HPDE6-E6E7 (cell line): ENCODE results near the gene NANOS3.

Source experiments
- DNase-seq: peaks from one replicate; pipeline ENCODE4 v3.0.0; 2011; ENCODE audit warnings: missing footprints; ENCODE audit errors: extremely low spot score

NANOS3 gene

DNA sequence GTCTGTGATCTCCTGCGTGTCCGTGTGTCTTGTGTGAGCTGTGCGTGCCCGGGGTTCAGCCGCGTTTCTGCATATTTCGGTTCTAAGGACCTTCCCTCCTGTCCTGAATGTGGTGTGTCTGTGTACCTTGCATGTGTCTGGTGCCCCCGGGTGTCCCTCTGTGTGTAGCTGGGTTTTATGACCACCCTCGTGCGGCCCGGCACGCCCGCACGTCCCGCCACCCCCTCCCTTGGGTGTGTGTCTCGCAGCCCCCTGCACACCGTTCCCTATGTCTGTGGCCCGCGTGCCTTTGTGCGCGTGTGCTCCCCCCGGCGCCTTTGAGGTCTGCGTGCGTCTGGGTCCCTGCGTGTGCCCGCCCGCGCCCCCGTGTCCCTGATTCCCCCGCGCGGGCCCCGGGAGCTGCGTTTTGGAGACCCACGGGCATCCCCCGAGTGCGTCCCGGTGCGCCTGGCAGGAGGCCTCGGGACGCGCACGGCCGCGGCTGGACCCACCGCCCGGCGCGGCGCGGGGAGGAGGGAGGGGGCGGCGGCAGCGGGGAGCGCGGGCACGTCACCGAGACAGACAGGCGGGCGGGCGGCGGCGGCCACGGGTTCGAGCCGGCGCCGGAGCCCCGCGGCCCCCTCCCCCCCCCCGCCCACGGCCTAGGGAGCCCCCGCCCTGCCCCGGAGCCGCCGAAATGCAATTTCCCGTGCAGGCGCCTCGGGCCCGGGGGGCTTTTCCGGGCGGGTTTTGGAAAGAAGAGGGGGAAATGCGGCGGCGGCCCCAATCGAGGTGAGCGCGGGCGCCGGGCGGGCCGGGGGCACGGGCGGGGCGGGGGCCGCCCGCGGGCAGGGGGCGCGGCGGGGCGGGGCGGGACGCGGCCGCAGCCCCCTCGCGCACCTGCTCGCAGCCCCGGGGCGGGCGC is 12.0 kb upstream of the NANOS3 start:
- no peak for DNase-seq

DNA sequence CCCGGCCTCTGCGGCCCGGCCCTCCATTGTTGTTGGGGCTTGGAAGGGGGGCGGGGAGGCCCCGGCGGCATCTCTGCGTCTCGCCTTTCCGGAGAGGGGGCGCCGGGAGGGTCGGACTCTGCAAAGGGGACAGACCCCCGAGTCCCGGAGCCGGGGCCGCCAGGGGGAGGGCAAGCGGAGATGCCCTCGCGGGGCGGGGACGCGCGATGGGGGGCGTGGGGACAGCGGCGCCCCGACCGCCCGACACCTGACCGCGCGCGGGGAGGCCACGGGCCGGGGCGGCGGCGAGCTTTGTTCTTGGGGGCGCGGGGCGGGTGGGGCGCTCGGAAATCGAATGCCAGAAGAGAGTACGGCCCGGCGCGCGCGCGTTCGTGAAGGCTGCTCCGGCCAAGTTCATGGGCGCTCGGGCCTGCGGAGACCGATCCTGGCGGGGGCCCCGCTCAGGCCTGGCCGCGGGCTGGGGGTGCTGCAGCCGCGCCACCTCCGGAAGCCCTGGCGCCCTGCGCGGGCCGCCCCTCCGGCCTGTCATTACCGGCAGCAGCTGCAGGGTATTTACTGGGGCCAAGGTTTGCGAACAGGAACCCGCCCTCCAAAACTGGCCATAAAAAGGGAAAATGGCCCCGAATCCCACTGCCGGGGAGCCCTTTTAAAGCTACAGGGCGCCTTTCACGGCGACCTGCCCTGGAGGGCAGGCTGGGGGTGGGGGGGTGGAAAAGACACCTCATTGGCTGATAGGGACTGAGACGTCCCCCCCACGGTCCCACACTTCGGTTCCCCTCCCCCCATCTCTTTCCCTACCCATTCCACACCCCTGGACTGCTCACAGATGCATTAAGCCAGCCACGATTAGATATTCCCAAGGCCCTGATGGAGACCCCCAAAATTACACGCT is 11.1 kb upstream of the NANOS3 start:
- no peak for DNase-seq

DNA sequence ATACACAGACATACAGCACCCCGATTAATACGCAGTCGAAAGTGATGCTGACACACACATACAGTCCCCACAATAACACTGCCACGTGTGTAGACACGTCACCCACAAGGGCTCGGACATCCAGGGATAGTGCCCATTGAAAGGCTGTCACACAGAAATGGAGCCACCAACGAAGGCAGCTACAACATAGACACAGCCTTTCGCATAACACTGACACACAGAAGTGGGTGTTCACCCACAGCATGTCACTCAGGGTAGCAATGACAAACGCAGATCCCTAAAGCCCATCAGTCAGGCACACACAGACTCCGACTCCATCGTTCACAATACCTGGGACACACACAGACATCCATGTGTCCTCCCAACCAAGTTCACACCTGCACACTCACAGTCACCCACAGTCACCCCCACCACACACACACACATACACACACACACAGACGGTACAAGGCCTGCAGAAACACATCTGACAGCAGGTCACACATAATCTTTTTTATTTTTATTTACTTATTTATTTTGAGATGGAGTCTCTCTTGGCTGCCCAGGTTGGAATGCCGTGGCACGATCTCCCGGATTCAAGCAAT is 10.4 kb upstream of the NANOS3 start:
- no peak for DNase-seq

DNA sequence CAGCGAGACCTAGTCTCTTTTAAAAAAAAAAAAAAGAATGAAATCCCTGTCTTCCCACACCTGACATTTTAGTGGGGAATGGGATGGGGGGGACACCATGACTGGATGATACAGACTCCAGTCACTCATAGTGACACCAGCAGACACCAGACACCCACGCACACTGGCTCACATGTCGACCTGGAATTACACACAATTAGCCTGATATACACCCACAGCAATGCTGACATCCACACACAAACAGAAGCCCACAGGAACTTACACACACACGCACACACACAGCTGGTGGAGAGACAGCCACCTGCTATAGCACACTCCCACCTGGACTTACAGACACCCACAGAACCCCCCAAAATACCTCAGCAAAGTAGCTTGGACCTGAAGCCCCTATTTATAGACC is 8.3 kb upstream of the NANOS3 start:
- no peak for DNase-seq

DNA sequence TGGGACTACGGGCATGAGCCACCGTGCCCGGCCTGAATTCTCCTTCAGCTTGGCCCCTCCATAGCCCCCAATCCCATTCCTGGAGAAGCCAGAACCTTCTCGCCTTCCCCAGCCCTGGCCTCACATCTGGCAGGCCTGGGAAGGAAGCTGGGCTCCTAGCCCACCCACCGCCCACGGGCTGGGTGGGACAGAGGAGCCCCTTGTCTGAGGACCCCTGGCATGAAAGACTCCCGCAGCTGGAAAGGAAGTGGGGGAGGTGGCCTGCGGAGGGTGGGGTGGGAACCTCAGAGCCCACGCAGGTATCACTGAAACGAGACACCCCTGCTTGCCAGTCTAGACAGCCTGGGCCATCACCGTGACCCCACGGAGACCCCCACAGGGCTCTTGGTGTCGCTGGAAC is 7.7 kb upstream of the NANOS3 start:
- DNase-seq: no peak

DNA sequence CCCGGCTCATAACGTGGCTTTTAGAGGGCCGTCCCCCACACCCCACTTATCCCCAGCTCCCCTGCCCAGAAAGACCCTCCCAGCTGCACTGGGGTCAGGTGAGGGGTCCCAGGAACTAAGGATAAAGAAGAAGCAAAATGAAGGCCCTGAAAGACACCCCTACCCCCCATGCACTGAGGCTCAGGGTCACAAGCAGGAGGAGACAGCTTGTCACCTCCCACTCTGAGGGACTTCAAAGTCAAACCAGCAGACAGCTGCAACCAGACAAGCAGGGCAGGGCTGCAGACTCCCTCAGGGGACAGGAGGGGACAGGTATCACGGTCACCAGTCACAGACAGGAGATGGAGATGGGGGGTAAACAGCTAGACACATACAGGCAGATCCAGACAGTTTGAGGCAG is 6.1 kb upstream of the NANOS3 start:
- no peak for DNase-seq

DNA sequence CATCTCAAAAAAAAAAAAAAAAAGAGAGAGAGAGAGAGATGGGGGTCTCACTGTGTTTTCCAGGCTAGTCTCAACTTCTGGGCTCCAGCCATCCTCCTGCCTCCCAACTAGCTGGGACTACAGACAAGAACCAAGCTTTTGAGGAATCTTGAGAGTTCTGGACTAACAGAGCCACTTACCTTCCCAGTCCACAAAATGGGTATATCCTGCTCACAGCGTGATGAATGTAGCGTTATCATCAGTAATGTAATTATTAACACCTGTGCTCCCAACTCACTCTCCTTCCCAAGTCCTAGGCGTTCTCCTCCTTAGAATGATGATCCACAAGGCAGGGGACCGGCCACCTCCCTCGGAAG is 4.6 kb upstream of the NANOS3 start:
- DNase-seq: no peak

DNA sequence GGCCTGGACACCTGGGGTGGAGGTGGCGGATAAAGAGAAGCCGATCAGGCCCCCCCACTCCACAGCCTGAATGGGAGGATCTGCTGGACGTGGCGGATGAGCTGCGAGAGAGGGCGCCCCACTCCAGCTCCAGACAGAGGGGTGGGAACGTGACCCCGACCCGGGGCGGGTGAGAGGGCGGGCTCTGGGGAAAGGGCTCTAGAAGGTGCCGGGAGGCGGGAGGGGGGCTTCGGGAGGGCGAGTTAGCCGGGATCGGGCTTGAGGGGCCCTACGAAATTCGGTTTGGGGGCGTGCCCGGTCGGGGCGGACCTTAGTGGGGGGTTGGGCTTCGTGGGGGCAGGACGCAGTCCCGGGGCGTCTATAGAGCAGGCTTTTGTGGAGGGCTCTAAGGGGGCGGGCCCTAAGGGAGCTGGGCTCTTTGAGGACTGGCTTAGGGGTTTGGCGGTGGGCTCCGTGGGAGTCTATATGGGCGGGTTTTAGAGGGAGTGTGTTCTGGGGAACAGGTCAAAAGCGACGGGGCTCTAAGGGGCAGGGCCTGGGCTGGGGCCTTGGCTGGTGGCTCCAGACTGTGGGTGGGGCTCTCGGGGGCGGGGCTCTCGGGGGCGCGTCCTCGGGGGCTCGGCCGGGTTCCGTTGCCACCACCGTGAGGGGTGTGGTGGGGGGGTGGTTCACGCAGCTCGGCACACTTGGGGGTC is 4.1 kb upstream of the NANOS3 start:
- DNase-seq: no peak

DNA sequence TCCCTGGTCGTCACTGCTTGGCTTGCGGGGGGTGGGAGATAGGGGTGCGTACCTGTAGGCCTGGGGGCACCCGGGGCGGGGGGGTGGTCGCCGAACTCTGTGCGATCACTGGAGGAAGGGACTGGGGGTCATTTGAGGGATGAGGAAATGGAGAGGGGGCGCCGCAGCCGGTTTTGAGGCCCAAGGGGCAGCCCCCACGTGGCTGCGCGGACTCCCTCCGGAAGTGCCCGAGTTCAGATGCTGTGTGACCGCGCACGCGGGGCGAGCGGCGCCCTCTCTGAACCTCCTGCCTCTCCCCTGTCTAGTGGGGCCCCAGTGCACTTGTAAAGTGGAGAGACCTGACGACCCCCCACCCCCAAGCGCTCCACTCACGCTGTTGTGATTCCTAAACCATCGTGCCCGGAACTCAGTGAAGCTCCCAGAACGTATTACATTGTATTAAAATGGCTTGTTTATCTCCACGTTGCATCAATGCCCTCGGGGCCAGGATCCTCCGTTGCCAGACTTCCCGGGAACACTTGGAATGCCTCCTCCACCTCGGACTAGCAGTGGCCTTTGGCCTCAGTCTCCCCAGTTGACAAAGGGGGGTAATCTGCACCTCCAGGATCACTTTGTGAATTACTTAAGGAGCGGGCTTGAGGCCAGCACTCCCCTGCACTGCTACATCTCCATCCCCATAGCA is 3.0 kb upstream of the NANOS3 start:
- DNase-seq: no peak

DNA sequence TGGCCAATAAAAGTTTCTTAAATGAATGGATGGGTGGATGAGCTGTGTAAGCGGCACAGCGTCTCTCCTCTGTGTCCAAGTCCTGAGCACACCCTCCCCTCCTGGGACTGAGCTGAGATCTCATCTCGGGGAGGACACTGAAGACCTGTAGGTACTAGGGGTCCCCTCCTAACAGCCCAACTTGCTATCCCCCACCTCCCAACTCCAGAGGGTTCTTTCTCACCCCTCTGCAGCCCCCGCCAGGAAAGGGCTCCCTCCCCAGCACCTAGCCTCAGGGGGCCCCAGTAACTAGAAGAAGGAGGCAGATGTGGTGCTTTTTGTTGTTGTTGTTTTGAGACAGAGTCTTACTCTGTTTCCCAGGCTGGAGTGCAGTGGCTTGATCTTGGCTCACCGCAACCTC is 1.1 kb upstream of the NANOS3 start:
- no peak for DNase-seq

DNA sequence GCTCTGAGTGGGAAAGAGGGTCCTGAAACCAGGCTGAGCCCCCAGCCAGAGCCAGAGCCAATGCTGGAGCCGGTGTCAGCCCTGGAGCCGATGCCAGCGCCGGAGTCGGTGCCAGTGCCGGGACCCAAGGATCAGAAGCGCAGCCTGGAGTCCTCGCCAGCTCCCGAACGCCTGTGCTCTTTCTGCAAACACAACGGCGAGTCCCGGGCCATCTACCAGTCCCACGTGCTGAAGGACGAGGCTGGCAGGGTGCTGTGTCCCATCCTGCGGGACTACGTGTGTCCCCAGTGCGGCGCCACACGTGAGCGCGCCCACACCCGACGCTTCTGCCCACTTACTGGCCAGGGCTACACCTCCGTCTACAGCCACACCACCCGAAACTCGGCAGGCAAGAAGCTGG is 369 bp downstream of the NANOS3 start:
- DNase-seq: no peak

DNA sequence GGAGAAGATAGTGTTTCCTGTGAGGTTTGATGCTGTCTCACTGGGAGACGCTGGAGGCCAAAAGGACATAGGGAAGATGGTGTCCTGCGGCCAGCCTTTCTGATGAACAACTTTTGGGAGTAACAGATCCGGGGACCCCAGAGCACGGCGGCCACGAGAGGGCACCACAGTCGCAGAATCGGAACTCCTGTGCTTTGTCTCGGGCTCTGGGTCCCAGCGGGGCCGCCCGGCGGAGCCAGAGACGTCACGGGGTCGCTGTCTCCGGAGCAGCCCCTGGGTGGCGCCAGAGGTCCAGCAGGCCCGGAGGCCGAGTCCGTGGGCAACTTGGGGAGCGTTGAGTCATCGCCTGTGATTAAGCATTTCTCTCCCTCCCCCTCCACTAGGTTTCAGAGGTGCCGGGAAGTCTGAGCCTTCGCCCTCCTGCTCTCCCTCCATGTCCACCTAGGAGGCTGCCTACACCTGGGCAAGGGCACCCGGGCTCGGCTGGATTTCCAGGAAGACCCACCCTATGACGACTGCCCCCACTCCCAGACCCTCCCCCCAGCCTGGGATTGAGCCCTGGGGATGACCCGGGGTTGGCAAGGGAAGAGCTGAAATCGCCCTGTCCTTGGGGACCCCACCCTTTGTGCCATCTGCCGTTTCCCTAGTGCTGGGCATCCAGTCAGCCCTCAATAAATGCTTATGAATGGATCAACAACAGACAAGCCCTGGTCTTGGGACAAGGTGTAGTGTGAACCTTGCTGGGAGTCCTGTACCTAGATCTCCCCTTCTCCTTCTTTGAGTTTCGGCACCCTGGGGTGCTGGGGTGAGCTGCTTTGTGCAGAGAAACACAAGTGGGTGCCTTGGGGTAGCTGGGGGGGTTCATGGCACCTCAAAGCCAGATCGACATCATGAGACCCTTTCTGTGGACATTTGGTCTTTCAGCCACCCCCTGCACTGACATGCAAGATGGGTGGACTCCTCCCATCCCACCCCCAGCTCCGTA is 3.4 kb downstream of the NANOS3 start:
- DNase-seq: peak; percentile 92

DNA sequence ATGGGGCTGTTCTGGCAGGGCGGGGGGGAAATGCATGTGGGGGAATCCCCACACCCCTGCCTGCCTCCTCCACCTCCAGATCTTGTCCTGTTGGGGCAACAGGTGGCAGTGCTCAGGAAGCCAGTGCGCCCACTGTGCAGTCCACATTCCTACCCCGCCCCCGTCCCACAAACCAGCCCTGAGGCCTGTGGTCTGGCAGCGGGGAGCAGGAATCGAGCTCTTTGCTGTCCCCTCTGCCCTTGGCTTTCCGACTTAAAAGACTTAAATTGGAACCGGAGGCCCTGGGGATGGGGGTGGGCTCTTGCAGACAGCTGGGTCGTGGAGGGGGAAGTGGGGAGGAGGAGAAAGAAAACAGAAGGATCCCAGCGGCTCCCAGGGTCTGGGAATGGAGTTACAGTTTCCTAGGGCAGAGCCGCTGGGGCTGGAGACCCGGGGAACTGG is 4.3 kb downstream of the NANOS3 start:
- DNase-seq: no peak

DNA sequence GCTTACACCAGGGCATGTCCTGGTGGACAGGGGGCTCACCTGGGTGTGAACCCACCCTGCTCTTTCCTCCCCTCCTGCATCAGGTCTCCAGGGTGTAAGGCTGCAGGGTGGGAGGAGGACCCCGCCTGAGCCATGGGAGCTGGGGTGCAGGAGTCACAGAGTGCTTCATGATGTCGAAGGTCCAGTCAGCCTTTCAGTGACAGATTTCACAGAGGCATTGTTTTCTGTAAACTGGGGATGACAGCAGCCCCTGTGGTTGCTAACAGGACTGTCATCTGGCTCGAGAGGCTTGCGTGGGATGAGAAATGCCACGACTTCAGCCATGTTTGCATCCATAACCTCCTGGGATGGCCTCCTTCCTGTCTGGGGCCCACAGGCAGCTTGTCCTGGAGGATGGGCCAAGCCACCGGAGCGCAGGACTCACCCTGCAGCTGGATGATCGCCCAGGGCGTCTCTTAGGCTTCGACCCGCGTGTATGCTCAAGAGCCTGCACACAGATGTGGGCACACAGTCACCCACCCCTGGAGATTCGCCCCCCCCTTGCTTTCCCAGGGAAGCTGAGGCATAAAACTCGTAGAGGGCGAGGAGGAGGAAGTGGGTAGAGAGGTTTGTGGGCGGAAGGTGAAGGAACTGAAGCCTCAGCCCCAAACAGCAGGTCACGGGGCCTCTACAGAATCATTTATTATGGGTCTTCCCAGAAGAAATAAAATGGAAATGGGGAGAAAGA is 4.9 kb downstream of the NANOS3 start:
- DNase-seq: no peak

DNA sequence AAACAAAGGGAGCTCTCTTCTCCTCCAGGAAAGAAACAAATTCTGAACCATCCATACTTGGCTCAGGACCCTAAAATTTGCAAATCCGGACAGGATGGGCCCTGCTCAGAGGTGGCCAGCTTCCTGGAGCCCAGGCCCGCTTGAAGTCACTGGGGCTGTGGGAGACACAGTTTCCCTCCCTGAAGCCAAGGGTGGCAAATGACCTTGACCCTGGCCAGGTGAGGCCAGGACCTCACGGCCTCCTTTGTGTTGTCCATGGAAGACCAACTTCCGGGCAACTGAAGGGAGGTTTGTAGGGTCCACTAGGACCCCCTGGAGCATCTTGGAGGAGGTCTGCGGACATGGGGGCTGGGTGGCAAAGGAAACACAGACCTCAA is 5.5 kb downstream of the NANOS3 start:
- DNase-seq: no peak

DNA sequence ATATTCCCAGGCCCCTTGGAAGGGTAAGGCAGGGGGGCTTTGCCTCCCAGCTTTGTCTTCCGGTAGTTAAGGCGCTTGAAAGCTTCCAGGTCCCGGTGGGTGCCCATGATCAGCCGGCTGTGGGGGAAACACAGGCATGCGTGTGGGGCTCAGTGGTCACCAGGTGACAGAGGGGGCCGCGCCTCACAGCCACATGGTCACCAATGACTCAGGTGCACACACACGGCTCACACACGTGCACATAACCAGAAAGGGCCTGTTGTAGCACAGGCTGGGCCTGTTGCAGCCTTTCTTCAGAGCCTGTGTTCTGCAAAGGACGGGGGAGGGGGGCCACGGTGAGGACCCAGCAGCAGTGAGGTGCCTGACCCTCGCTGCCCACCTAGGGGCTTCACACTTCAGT is 5.9 kb downstream of the NANOS3 start:
- DNase-seq: no peak

DNA sequence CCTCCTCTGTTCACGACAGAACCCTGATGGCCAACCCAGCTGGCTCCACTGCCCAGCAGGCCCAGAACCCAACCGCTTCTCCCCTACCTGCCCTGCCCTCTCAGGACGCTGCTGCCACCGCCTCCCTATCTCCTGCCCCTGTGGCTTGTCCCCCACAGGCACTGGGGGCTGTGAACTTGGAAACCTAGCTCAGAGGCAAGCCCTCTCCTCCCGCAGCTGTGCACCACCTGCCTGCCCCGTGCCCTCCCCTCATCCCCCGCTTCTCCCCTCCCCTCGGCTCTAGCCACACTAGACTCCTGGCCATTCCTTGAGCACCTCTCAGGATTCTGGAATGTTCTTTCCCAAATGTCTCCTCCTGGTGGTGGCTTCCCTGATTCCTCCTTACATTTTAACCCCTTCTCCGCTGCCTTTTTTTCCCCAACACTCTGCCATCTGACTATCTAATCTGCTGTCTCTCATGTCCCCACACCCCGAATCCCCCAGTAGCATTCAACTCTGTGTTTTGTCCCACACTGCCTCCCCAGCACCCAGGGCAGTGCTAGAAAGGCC is 6.7 kb downstream of the NANOS3 start:
- no peak for DNase-seq

DNA sequence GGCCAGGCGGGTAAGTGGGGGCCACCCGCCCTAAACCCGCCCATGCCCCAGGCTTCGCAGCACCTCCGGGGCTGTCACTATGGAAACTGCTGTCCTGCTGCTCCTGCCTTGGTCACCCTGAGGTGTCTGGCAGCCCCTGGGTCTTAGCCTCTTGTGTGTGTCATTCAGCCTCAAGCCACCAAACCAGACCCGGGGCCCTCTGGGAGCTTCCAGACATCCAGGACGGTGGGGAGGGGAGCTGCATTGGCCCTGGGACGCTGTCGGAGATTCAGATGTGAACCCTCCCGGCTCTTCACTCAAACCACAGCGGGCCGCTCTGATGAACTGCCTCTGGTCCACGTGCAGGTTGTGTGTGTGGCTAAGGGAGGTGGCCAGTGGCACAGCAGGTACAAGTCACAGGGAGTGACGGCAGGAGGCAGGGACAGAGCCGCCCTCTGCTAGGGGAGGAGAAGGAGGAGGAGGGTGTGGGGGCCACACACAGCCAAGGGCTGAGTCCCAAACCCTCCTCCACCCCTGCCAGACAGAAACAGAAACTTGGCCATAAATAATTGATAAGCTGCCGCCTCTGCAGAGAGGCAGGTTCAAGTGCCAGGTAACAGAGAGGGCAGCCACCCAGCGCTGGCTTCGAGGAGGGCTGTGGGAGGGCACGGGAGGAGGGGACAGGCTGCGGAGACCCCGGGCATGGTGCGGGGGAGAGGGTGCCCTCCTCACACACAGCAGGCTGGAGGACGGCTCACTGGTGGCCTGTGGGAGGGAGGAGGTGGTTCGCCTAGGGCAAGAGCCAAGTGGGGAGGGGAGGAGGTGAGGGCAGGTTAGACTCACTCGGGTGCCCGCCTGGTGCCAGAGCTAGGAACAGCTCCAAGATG is 8.0 kb downstream of the NANOS3 start:
- DNase-seq: no peak
